HEK293T (cell line): ENCODE data around the gene ZNF646.

Experiments used
- CTCF ChIA-PET: fragments of 350-600 bp; formaldehyde crosslinking; extraction: SDS; loops from one replicate; lab custom pipeline; 2021; ENCODE audit warnings: antibody characterized with exemption, inconsistent platforms; lab: Yijun Ruan, JAX
- POLR2A ChIA-PET: fragments of 350-600 bp; formaldehyde crosslinking; extraction: SDS; loops from one replicate; lab custom pipeline; 2020; ENCODE audit warnings: antibody characterized with exemption, inconsistent platforms; lab: Yijun Ruan, JAX
- DNase-seq: peaks from one replicate; pipeline ENCODE4 v3.0.0; 2012; ENCODE audit warnings: mixed read lengths; ENCODE audit errors: extremely low spot score
- ARNT ChIP-seq: fragments of 450-650 bp; IDR thresholded peaks from 2 replicates; pipeline ENCODE4 v1.6.1; 2017; ENCODE audit warnings: mild to moderate bottlenecking
- BHLHE40 ChIP-seq: fragments of 450-650 bp; IDR thresholded peaks from 2 replicates; pipeline ENCODE4 v1.6.1; 2016; ENCODE audit warnings: mild to moderate bottlenecking, moderate library complexity, borderline replicate concordance
- CTBP1 ChIP-seq: fragments of 450-650 bp; IDR thresholded peaks from 2 replicates; pipeline ENCODE4 v1.6.1; 2016; ENCODE audit warnings: borderline replicate concordance
- ELF4 ChIP-seq: fragments of 450-650 bp; IDR thresholded peaks from 2 replicates; pipeline ENCODE4 v1.6.1; 2017; ENCODE audit warnings: antibody characterized with exemption
- FOXA1 ChIP-seq: fragments of 450-650 bp; IDR thresholded peaks from 2 replicates; pipeline ENCODE4 v1.6.1; 2016; ENCODE audit warnings: mild to moderate bottlenecking
- FOXK2 ChIP-seq: fragments of 450-650 bp; IDR thresholded peaks from 2 replicates; pipeline ENCODE4 v1.6.1; 2016; ENCODE audit warnings: mild to moderate bottlenecking
- FOXM1 ChIP-seq: fragments of 450-650 bp; IDR thresholded peaks from 2 replicates; pipeline ENCODE4 v1.6.1; 2017; ENCODE audit warnings: mild to moderate bottlenecking, borderline replicate concordance
- L3MBTL2 ChIP-seq: fragments of 450-650 bp; conservative IDR thresholded peaks from 2 replicates; pipeline ENCODE4 v1.6.1; 2016; ENCODE audit warnings: mild to moderate bottlenecking
- LEF1 ChIP-seq: fragments of 450-650 bp; IDR thresholded peaks from 2 replicates; pipeline ENCODE4 v1.6.1; 2017; ENCODE audit warnings: mild to moderate bottlenecking, borderline replicate concordance
- NFRKB ChIP-seq: fragments of 450-650 bp; IDR thresholded peaks from 2 replicates; pipeline ENCODE4 v1.6.1; 2016; ENCODE audit warnings: mild to moderate bottlenecking, moderate library complexity
- PKNOX1 ChIP-seq: fragments of 450-650 bp; IDR thresholded peaks from 2 replicates; pipeline ENCODE4 v1.6.1; 2016
- SP1 ChIP-seq: fragments of 450-650 bp; IDR thresholded peaks from 2 replicates; pipeline ENCODE4 v1.6.1; 2017
- SUZ12 ChIP-seq: fragments of 450-650 bp; IDR thresholded peaks from 2 replicates; pipeline ENCODE4 v1.6.1; 2016; ENCODE audit warnings: mild to moderate bottlenecking
- TARDBP ChIP-seq: fragments of 450-650 bp; IDR thresholded peaks from 2 replicates; pipeline ENCODE4 v1.6.1; 2016
- ZNF384 ChIP-seq: fragments of 450-650 bp; IDR thresholded peaks from 2 replicates; pipeline ENCODE4 v1.6.1; 2016

Gene ZNF646

GRCh38 chr16:31133046-31133501, 58.9 kb downstream of the ZNF646 start:
- CTCF ChIA-PET: no interaction called here
- DNase-seq: no peak
- TF ChIP-seq NFRKB (no peak), PKNOX1 (no peak), FOXM1 (no peak), LEF1 (no peak), SUZ12 (no peak), L3MBTL2 (no peak), FOXK2 (no peak), CTBP1 (no peak), ELF4 (no peak), TARDBP (no peak), BHLHE40 (no peak), ZNF384 (no peak), FOXA1 (no peak), SP1 (no peak), ARNT (no peak)
- POLR2A ChIA-PET: interaction anchor here (6.9 kb wide), 1 partner anchor 16 kb away, joined by 38 read pairs; the partner anchor contains the start of gene KAT8
